ENCODE measurements around the gene MBD2.

The MBD2 gene

GRCh38 chr18:54192900-54193299 lies 31.6 kb downstream of the MBD2 start:
- no peak for DNase-seq

GRCh38 chr18:54192415-54192814 lies 32.1 kb downstream of the MBD2 start:
- DNase-seq, result no peak

GRCh38 chr18:54191352-54191751 lies 33.1 kb downstream of the MBD2 start:
- DNase-seq, result no peak

GRCh38 chr18:54187372-54187771 lies 37.1 kb downstream of the MBD2 start:
- no peak for DNase-seq

GRCh38 chr18:54184836-54185235 lies 39.6 kb downstream of the MBD2 start:
- DNase-seq, result no peak

- DNase-seq, result no peak
These were observed 41.1 kb downstream of the MBD2 start for GRCh38 chr18:54183390-54183789.

GRCh38 chr18:54181856-54182602 lies 42.4 kb downstream of the MBD2 start:
- peak; percentile 59 for DNase-seq

- no peak for DNase-seq
These were observed 50.4 kb downstream of the MBD2 start for GRCh38 chr18:54173980-54174630.

- no peak for DNase-seq
These were observed 51.2 kb downstream of the MBD2 start for GRCh38 chr18:54173250-54173649.

GRCh38 chr18:54169431-54170403 lies 54.8 kb downstream of the MBD2 start:
- peak; percentile 15 for DNase-seq

- no peak for DNase-seq
These were observed 59.0 kb downstream of the MBD2 start for GRCh38 chr18:54165450-54165849.

GRCh38 chr18:54163453-54163852 lies 61.0 kb downstream of the MBD2 start:
- DNase-seq, result peak; percentile 19

- peak; percentile 79 for DNase-seq
These were observed 62.0 kb downstream of the MBD2 start for GRCh38 chr18:54162431-54162830.

- DNase-seq, result peak; percentile 64
These were observed 63.2 kb downstream of the MBD2 start for GRCh38 chr18:54161267-54161666.

GRCh38 chr18:54159906-54160305 lies 64.6 kb downstream of the MBD2 start:
- no peak for DNase-seq

GRCh38 chr18:54157646-54158385 lies 66.7 kb downstream of the MBD2 start:
- no peak for DNase-seq

GRCh38 chr18:54155412-54155811 lies 69.1 kb downstream of the MBD2 start:
- DNase-seq, result no peak

GRCh38 chr18:54154231-54154630 lies 70.2 kb downstream of the MBD2 start:
- DNase-seq, result no peak

GRCh38 chr18:54151376-54151775 lies 73.1 kb downstream of the MBD2 start:
- DNase-seq, result no peak

- DNase-seq, result no peak
These were observed 74.2 kb downstream of the MBD2 start for GRCh38 chr18:54150226-54150625.

- DNase-seq, result peak; percentile 92
These were observed 75.3 kb downstream of the MBD2 start for GRCh38 chr18:54149078-54149697.

GRCh38 chr18:54148678-54149077 lies 75.8 kb downstream of the MBD2 start:
- DNase-seq, result no peak
